Peyer's patch (tissue), 4 donors: ENCODE results near the gene CTSA. TPM values are rescaled to one million over a fixed set of nuclear protein-coding genes. Genes with fewer than 3 reads are reported as not detected.
A peak's percentile ranks its signal among the peaks of the same experiment; 100 is the strongest.

Experiments
- DNase-seq, 3 donors: peaks; one replicate each; pipeline ENCODE4 v3.0.0-alpha.2; 2017 to 2019
- H3K27ac ChIP-seq, 4 donors: fragments of 200-600 bp; sonication (generic); one replicate each; pipeline ENCODE4 v1.5.1; 2016 to 2019
- H3K27me3 ChIP-seq, 2 donors: fragments of 200-600 bp; sonication (generic); one replicate each; pipeline ENCODE4 v1.5.1; 2019
- H3K36me3 ChIP-seq, 3 donors: fragments of 200-600 bp; sonication (generic); one replicate each; pipeline ENCODE4 v1.5.1; 2016 to 2019
- H3K4me1 ChIP-seq, 4 donors: fragments of 200-600 bp; sonication (generic); one replicate each; pipeline ENCODE4 v1.5.1; 2016 to 2019
- H3K4me3 ChIP-seq, 4 donors: fragments of 200-600 bp; sonication (generic); 1 replicate in 3 of 4; 2 replicates in 1 of 4; pipeline ENCODE4 v1.5.1; 2016 to 2019; ENCODE audit warnings: mild to moderate bottlenecking in 1 of 4
- H3K9me3 ChIP-seq, 4 donors: fragments of 200-600 bp; sonication (generic); one replicate each; pipeline ENCODE4 v1.5.1; 2016 to 2019; ENCODE audit warnings: mild to moderate bottlenecking in 1 of 4
- CTCF ChIP-seq, 6 experiments: fragments of 450-650 bp in 4 of 6; fragments of 200-600 bp in 2 of 6; sonication (generic) in 1 of 6; IDR thresholded peaks; one replicate each; pipeline ENCODE4 v1.5.1; 2017 to 2019; ENCODE audit warnings: antibody characterized with exemption in 6 of 6, mild to moderate bottlenecking in 3 of 6, moderate library complexity in 1 of 6
- POLR2A ChIP-seq, 2 donors: fragments of 450-650 bp; IDR thresholded peaks; one replicate each; pipeline ENCODE4 v1.5.1; 2017; ENCODE audit warnings: antibody characterized with exemption in 2 of 2, mild to moderate bottlenecking in 2 of 2, moderate library complexity in 2 of 2
- total RNA-seq, 4 donors: library from RNA; depleted of rRNA; stranded (reverse); fragments of >200 nt; gene quantifications; one replicate each; pipeline ENCODE4 v1.1.0, GENCODE V29; 2016

The CTSA gene
- total RNA-seq, 4 donors from 2014 or later, result 85.0 to 602 (median 258) TPM

GRCh38 chr20:45911486-45912343, 20.6 kb downstream of the CTSA start, which contains the start of gene PLTP:
Gene PLTP (minus strand): TSS chr20:45912155. CDS start chr20:45911452, 703 bp downstream.
- TF ChIP-seq CTCF (IDR thresholded peaks at IDR 0.05) (no peak), POLR2A (IDR thresholded peaks at IDR 0.05) (peak; percentile 33 to 47)
- Histone ChIP-seq H3K4me3 (peak within 1 kb of the TSS; percentile 38 to 56 (median 48)), H3K4me1 (peaks cover 0 to 20% (median 13%) of the 10 kb centered on the region in 4 donors)

GRCh38 chr20:45912344-45912682, 21.2 kb downstream of the CTSA start:
- no peak for DNase-seq
- no peak for TF ChIP-seq POLR2A (IDR thresholded peaks at IDR 0.05)
- TF ChIP-seq CTCF (IDR thresholded peaks at IDR 0.05), result no peak
- no peaks in the 10 kb centered on the region for H3K9me3 ChIP-seq
- H3K4me1 ChIP-seq, result peaks cover 0 to 20% (median 13%) of the 10 kb centered on the region in 4 donors
- peak overlapping the region; percentile 38 to 56 (median 48) for H3K4me3 ChIP-seq
- no peaks in the 10 kb centered on the region for H3K36me3 ChIP-seq
- peak overlapping the region in 3 of 4 donors; percentile 67 to 81 (median 80) for H3K27ac ChIP-seq
- H3K27me3 ChIP-seq, result no peaks in the 10 kb centered on the region

More at GRCh38 chr20:45911486-45912343, 20.6 kb downstream of the CTSA start, which contains the start of gene PLTP:
- Histone ChIP-seq H3K9me3 (no peaks in the 10 kb centered on the region), H3K27me3 (no peaks in the 10 kb centered on the region), H3K27ac (peak within 1 kb of the TSS; percentile 60 to 81 (median 74)), H3K36me3 (no peaks in the 10 kb centered on the region)
- peak; percentile 54 to 71 (median 60) for DNase-seq

GRCh38 chr20:45913116-45913515, 22.0 kb downstream of the CTSA start:
- no peak for DNase-seq
- peaks cover 0 to 26% (median 13%) of the 10 kb centered on the region in 4 donors for H3K4me1 ChIP-seq
- H3K9me3 ChIP-seq, result no peaks in the 10 kb centered on the region
- TF ChIP-seq POLR2A (IDR thresholded peaks at IDR 0.05) (no peak), CTCF (IDR thresholded peaks at IDR 0.05) (no peak)
- H3K27ac ChIP-seq, result no peak overlapping the region
- no peaks in the 10 kb centered on the region for H3K27me3 ChIP-seq
- H3K4me3 ChIP-seq, result no peak overlapping the region
- no peaks in the 10 kb centered on the region for H3K36me3 ChIP-seq

- H3K4me1 ChIP-seq, result peaks cover 0 to 38% (median 0%) of the 10 kb centered on the region in 4 donors
- H3K27ac ChIP-seq, result peak overlapping the region in 3 of 4 donors; percentile 59 to 70 (median 61)
- DNase-seq, result no peak
- H3K9me3 ChIP-seq, result no peaks in the 10 kb centered on the region
- no peaks in the 10 kb centered on the region for H3K36me3 ChIP-seq
- TF ChIP-seq CTCF (IDR thresholded peaks at IDR 0.05), result no peak
- no peak for TF ChIP-seq POLR2A (IDR thresholded peaks at IDR 0.05)
- H3K27me3 ChIP-seq, result no peaks in the 10 kb centered on the region
- no peak overlapping the region for H3K4me3 ChIP-seq
Observed at GRCh38 chr20:45917790-45918141, 26.6 kb downstream of the CTSA start.

GRCh38 chr20:45918182-45918737, 27.1 kb downstream of the CTSA start:
- DNase-seq, result no peak
- TF ChIP-seq POLR2A (IDR thresholded peaks at IDR 0.05), result no peak
- no peak for TF ChIP-seq CTCF (IDR thresholded peaks at IDR 0.05)

More at GRCh38 chr20:45918182-45918737, 27.1 kb downstream of the CTSA start:
- no peaks in the 10 kb centered on the region for H3K36me3 ChIP-seq
- peaks cover 0 to 36% (median 0%) of the 10 kb centered on the region in 4 donors for H3K4me1 ChIP-seq
- no peaks in the 10 kb centered on the region for H3K9me3 ChIP-seq
- peak overlapping the region; percentile 28 to 70 (median 60) for H3K27ac ChIP-seq
- H3K27me3 ChIP-seq, result no peaks in the 10 kb centered on the region
- no peak overlapping the region for H3K4me3 ChIP-seq
